ENCODE measurements around the gene NLGN1. TPM values are rescaled to one million over a fixed set of nuclear protein-coding genes. Genes with fewer than 3 reads are reported as not detected.

NLGN1 gene
- total and polyA plus RNA-seq, 2 of the 13 experiments (the other 11 are each of a cell fraction or from before 2014, with no cell fraction given) = not detected

DNA sequence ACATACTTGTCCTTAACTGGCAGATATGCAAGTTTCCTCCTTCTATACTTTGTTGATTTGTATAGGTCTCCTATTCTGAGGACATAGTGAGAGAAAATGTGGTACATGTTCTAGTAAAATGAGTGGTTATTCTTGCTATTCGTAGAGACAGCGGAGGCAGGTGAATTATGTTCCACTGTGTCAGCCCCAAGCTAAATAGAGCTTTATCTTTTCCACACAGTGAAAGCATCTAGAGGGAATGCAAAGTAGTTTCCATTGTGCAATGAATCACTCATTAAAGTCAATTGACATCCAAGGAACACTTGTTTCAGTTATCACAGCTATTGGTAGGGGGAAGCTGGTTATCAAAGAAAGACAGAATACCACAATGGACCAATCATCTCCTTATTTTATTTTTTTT is 262.4 kb downstream of the NLGN1 start (continued):
- no peak for TF ChIP-seq ZNF407 (CRISPR knock-in tag; IDR thresholded peaks at IDR 0.05; ENCODE audit: not compliant biosample characterization)
- TF ChIP-seq ZMYM3 (CRISPR knock-in tag; IDR thresholded peaks at IDR 0.05) = no peak
- TF ChIP-seq ZNF496 (CRISPR knock-in tag; IDR thresholded peaks at IDR 0.05; ENCODE audit: insufficient replicate concordance) = no peak
- no peak for TF ChIP-seq MYNN (CRISPR knock-in tag; IDR thresholded peaks at IDR 0.05; ENCODE audit: low read depth)
- TF ChIP-seq SP4 (CRISPR knock-in tag; IDR thresholded peaks at IDR 0.05) = no peak
- TF ChIP-seq, protein P1, sequence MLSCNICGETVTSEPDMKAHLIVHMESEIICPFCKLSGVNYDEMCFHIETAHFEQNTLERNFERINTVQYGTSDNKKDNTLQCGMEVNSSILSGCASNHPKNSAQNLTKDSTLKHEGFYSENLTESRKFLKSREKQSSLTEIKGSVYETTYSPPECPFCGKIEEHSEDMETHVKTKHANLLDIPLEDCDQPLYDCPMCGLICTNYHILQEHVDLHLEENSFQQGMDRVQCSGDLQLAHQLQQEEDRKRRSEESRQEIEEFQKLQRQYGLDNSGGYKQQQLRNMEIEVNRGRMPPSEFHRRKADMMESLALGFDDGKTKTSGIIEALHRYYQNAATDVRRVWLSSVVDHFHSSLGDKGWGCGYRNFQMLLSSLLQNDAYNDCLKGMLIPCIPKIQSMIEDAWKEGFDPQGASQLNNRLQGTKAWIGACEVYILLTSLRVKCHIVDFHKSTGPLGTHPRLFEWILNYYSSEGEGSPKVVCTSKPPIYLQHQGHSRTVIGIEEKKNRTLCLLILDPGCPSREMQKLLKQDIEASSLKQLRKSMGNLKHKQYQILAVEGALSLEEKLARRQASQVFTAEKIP (CRISPR knock-in tag; IDR thresholded peaks at IDR 0.05; ENCODE audit: borderline replicate concordance) = no peak
